Hepatocyte (in vitro differentiated cells): Measurements from ENCODE around the gene NEK9.

Source experiments
- CTCF ChIP-seq: fragments of 200-600 bp; sonication (generic); IDR thresholded peaks from 2 replicates; pipeline ENCODE4 v1.5.1; 2016; ENCODE audit warnings: antibody characterized with exemption, mild to moderate bottlenecking; ENCODE audit not compliant: poor library complexity
- EZH2 ChIP-seq: fragments of 200-600 bp; sonication (generic); IDR thresholded peaks from 2 replicates; pipeline ENCODE4 v1.6.1; 2016; ENCODE audit warnings: antibody characterized with exemption, mild to moderate bottlenecking, borderline replicate concordance
- EZH2phosphoT487 ChIP-seq: fragments of 200-600 bp; sonication (generic); IDR thresholded peaks from one replicate; pipeline ENCODE4 v1.6.1; 2018; ENCODE audit warnings: antibody characterized with exemption, mild to moderate bottlenecking, low read depth, moderate library complexity; ENCODE audit not compliant: unreplicated experiment, severe bottlenecking

GRCh38 chr14:75060420-75060819 lies 66.4 kb downstream of the NEK9 start:
- TF ChIP-seq CTCF: no peak
- no peak for TF ChIP-seq EZH2phosphoT487
- no peak for TF ChIP-seq EZH2
